T47D (cell line): ENCODE results near the gene DDO.
A peak's percentile ranks its signal among the peaks of the same experiment; 100 is the strongest.
"Not testable (repeated sequence)": the region's sequence is repeated elsewhere in the genome, so short reads cannot be mapped to it uniquely, and the experiment has no call there.

Experiments
- DNase-seq, 2 experiments: peaks; one replicate each; pipeline versions ENCODE4 v3.0.0 to v3.0.0-alpha.2; 2011 to 2012; ENCODE audit warnings: low read depth in 1 of 2, low spot score in 1 of 2
- JUND ChIP-seq: IDR thresholded peaks from 2 replicates; pipeline ENCODE4 v1.6.1; 2012; ENCODE audit warnings: low read depth
- in situ Hi-C: cut with HindIII; loops from 2 replicates; pipeline ENCODE4 v1.10.0; 2016; ENCODE audit warnings: low sequenced_read_pairs, low pct_unique_long_range_greater_than_20kb

The DDO gene

GRCh38 chr6:110415086-110415916 lies at the start of gene DDO:
DDO (minus strand) TSS chr6:110415575; CDS start chr6:110413462, 2,113 bp downstream.
- in situ Hi-C loops, result no loop called here
- TF ChIP-seq JUND, result no peak
- DNase-seq, result peak; percentile 75 to 84

- TF ChIP-seq JUND, result no peak
- no peak for DNase-seq
- in situ Hi-C loops, result no loop called here
These were observed 47.6 kb upstream of the DDO start for GRCh38 chr6:110462884-110463481.

DNA sequence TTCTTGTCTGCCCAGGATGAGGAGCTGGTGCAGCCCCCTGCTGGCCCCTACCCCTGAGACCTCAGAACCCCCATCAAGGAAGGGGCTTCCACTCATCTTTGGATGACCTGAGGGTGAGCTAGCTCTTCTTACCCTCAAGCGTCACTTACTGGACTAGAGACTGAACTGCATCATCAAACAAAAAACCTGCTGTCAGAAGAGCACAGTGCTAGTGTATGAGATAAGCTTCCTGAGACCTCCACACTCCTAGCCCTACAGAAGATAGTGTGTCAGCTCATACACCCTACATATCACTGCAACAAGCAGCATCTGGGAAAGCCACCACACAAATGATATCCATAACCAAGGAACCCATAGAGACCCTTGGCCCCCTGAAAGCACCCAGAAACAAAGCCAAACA lies 46.0 kb upstream of the DDO start:
- no peak for DNase-seq
- in situ Hi-C loops, result no loop called here
- no peak for TF ChIP-seq JUND

DNA sequence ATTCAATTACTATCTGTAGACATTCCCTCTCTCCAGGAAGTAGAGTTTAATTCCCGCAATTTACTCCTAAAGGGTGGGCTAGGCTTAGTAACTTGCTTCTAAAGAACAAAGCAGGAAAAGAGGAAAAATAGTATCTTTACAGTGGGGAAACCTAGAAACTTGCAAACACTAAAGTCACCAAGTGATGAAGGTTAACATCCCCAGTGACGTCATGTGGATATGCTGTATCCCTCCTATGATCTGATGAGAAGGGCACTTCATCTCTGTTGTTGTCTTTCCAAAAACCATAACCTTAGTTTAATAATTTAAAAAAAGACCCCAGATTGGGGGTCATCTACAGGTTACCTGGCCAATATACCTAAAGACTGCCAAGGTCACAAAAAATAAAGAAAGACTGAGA lies 43.8 kb upstream of the DDO start:
- TF ChIP-seq JUND, result no peak
- in situ Hi-C loops, result no loop called here
- DNase-seq, result no peak

DNA sequence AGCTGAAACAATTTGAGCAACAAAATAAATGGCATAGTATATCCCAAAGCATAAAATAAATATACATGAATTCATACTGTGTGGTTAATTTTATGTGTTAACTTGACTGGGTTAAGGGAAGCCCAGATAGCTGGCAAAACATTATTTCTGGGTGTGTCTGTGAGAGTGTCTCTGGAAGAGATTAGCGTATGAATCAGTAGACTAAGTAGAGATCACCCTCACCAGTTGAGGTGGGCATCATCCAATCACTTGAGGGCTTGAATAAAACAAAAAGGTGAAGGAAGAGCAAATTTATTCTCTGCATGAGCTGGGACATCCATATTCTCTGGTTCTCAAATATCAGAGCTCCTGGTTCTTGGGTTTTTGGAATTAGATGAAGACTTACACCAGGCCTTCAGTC lies 43.1 kb upstream of the DDO start:
- DNase-seq, result no peak
- in situ Hi-C loops, result no loop called here
- TF ChIP-seq JUND, result no peak

- peak in 1 of 2 experiments; percentile 76 for DNase-seq
- in situ Hi-C loops, result not testable (repeated sequence)
These were observed 42.3 kb upstream of the DDO start for GRCh38 chr6:110457567-110458175.

GRCh38 chr6:110456694-110457093 lies 41.3 kb upstream of the DDO start:
- in situ Hi-C loops, result no loop called here
- no peak for DNase-seq
- no peak for TF ChIP-seq JUND

DNA sequence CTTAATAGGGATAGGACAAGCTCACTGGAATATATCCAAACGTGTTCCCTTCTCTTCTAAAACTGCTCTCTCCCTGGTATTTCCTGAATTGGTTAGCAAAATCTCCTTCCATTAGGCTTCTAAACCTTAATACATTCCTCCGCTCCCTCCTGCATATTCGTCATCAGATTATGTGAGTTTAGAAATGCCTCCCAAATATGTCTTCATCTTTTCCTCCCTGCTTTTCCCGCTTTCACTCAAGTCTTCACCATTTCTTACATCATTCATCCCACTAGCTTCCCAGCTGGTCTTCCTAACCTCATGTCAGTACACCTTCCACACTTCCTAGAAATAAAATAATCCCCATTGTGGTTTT lies 34.1 kb upstream of the DDO start:
- in situ Hi-C loops, result no loop called here
- no peak for TF ChIP-seq JUND
- no peak for DNase-seq

DNA sequence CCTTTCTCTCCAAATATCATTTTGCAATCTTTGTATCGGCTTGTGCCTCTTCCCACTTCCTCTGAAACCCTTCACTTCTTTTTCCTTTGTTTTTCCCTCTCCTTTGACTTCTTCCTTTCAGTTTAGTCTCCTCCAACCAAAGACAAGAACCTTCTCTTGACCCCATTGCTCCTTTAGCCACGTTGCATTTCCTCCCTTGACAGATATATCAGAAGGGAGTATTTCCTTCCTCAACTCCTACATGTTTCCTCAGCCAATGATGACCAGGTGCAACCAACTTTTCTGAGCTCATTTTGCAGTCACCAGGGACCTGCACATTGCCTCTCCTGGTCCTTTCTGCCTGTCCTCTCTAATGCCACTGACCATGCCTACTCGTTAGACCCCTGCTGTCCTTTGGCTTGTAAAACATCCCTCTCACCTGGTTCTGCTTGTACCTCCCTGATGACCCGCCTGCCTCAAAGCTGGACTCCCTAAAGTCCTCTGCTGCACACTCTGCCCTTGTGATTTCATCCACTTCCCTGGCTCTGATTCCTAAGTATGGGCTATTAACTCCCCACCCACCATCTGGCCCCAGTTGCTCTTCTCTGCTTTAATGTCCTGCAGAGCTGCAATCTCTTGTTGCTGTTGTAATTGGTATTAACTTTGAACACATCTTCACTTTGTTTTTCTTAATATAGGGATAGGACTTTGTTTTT lies 33.6 kb upstream of the DDO start:
- TF ChIP-seq JUND, result no peak
- DNase-seq, result no peak
- in situ Hi-C loops, result no loop called here

DNA sequence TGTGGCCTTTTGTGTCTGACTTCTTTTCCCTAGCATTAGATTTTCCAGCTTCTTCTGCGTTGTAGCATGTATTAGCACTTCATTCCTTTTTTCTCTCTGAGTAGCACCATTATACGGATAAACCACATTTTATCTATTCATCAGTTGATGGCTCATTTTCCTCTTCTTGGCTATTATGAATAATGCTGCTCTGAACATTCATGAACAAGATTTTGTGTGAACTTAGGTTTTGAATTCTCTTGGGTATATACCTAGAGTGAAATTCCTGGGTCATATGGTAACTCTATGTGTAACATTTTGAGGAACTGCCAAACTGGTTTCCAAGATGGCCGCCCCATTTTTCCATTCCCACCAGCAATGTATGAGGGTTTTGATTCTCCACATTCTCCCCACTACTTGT lies 32.4 kb upstream of the DDO start:
- in situ Hi-C loops, result no loop called here
- no peak for DNase-seq
- no peak for TF ChIP-seq JUND

DNA sequence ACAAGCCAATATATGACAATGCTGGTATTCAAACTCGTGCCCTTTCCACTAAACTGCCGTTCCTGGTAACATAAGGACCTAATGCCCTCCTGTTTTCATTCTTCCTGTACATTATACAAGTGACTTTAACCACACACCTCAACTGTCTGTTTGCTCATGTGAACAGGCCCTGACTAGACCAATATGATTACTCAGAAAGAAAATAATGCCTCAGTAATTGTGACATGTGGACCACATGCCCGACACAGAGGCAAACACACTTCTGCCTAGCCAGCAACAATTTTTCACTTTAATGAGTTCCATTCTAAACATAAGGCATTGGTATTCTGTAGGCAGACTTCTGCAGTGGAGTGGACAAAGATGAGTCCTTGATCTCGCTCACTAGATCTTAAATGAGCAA lies 31.0 kb upstream of the DDO start:
- no peak for DNase-seq

GRCh38 chr6:110440026-110440425 lies 24.7 kb upstream of the DDO start:
- no peak for DNase-seq
- TF ChIP-seq JUND, result no peak
- in situ Hi-C loops, result no loop called here

More for the DNA sequence above, 31.0 kb upstream of the DDO start:
- in situ Hi-C loops, result no loop called here
- TF ChIP-seq JUND, result no peak

- in situ Hi-C loops, result no loop called here
- TF ChIP-seq JUND, result no peak
- DNase-seq, result no peak
These were observed 24.0 kb upstream of the DDO start for GRCh38 chr6:110439356-110439755.
